K562 (cell line): ENCODE measurements around the gene SIK3. TPM values are rescaled to one million over a fixed set of nuclear protein-coding genes. Genes with fewer than 3 reads are reported as not detected.

Source experiments
- CBFB ChIP-seq: sonication (generic); formaldehyde crosslinking; IDR thresholded peaks from 2 replicates; pipeline ENCODE4 v1.4.0; 2020; ENCODE audit warnings: mild to moderate bottlenecking, missing genetic modification reagents
- polyA plus RNA-seq, 8 experiments: library from polyadenylated mRNA; depleted of rRNA in 4 of 8; stranded (reverse) in 5 of 8; unstranded in 3 of 8; fragments of >200 nt; fragmentation: Nextera tagmentation in 2 of 8; fragmentation: Illumina TruSeq in 1 of 8; extraction: Ambion mirVana in 2 of 8; extraction: Trizol in 1 of 8; gene quantifications; 2 replicates each; pipeline versions ENCODE4 v1.2.1 to v1.2.3, GENCODE V29; 2011 to 2014; ENCODE audit warnings: inconsistent platforms in 1 of 8, missing spikeins in 1 of 8
- total RNA-seq, 7 experiments: library from RNA; depleted of rRNA in 6 of 7; stranded (reverse); fragments of >200 nt in 6 of 7; fragmentation: Illumina TruSeq in 2 of 7; extraction: Trizol in 2 of 7; gene quantifications; 2 replicates each; pipeline versions ENCODE4 v1.2.1 to v1.2.3, GENCODE V29; 2011 to 2021; ENCODE audit warnings: low replicate concordance in 1 of 7
- TF ChIP-seq, protein P1 (sequence below), 2 experiments: fragments of 450-650 bp in 1 of 2; sonication (generic) in 1 of 2; formaldehyde crosslinking in 1 of 2; IDR thresholded peaks; 2 replicates each; pipeline versions ENCODE4 v1.7.1 to v1.9.0; 2016 to 2022; ENCODE audit warnings: inconsistent platforms in 1 of 2, mild to moderate bottlenecking in 1 of 2, missing genetic modification reagents in 1 of 2
- TF ChIP-seq, protein P2 (sequence below): sonication (generic); formaldehyde crosslinking; IDR thresholded peaks from 2 replicates; pipeline ENCODE4 v1.8.0; 2022; ENCODE audit warnings: mild to moderate bottlenecking, missing genetic modification reagents

Gene SIK3
- total and polyA plus RNA-seq, 9 of the 15 experiments (the other 6 are each of a cell fraction or from before 2014, with no cell fraction given), result 1.6 to 21.6 (median 8.0) TPM

DNA sequence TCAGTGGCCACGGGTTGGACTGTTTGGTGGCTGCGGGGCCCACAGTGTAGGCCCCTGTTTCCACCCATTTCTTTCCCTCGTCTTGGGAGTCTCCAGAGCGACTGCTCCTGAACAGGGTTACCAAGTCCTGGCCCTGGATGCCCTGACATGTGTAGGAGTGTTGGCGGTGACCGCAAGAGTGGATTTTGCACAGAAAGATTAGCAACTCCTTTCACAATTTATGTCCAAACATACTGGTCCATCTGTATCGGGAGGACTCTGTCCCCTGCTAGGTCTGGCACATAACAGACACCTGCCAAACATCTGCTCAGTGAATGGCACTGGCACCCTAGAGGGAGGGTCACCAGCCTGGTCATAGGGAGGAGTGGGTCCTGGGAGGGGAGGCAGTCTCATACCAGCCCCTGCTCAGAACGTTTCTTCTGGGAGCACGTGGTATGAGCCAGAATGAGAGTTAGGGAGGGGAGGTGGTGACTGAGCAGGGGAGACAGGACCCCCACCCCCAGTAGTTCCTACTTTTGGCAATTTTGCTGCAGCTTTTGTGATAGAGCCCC lies 257.4 kb downstream of the SIK3 start (continued):
- TF ChIP-seq, protein P1, sequence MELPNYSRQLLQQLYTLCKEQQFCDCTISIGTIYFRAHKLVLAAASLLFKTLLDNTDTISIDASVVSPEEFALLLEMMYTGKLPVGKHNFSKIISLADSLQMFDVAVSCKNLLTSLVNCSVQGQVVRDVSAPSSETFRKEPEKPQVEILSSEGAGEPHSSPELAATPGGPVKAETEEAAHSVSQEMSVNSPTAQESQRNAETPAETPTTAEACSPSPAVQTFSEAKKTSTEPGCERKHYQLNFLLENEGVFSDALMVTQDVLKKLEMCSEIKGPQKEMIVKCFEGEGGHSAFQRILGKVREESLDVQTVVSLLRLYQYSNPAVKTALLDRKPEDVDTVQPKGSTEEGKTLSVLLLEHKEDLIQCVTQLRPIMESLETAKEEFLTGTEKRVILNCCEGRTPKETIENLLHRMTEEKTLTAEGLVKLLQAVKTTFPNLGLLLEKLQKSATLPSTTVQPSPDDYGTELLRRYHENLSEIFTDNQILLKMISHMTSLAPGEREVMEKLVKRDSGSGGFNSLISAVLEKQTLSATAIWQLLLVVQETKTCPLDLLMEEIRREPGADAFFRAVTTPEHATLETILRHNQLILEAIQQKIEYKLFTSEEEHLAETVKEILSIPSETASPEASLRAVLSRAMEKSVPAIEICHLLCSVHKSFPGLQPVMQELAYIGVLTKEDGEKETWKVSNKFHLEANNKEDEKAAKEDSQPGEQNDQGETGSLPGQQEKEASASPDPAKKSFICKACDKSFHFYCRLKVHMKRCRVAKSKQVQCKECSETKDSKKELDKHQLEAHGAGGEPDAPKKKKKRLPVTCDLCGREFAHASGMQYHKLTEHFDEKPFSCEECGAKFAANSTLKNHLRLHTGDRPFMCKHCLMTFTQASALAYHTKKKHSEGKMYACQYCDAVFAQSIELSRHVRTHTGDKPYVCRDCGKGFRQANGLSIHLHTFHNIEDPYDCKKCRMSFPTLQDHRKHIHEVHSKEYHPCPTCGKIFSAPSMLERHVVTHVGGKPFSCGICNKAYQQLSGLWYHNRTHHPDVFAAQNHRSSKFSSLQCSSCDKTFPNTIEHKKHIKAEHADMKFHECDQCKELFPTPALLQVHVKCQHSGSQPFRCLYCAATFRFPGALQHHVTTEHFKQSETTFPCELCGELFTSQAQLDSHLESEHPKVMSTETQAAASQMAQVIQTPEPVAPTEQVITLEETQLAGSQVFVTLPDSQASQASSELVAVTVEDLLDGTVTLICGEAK (IDR thresholded peaks at IDR 0.05), result no peak
- TF ChIP-seq, protein P1 (CRISPR knock-in tag; IDR thresholded peaks at IDR 0.05), result no peak
- 0 out of 2 replicates have a peak, but pooled peaks have one; percentile 23 for TF ChIP-seq CBFB (CRISPR knock-in tag)
- TF ChIP-seq, protein P2, sequence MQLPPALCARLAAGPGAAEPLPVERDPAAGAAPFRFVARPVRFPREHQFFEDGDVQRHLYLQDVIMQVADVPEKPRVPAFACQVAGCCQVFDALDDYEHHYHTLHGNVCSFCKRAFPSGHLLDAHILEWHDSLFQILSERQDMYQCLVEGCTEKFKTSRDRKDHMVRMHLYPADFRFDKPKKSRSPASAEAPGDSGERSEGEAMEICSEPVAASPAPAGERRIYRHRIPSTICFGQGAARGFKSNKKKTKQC (CRISPR knock-in tag), result no peak
